A172 (cell line): ENCODE results near the gene MAMLD1. TPM values are rescaled to one million over a fixed set of nuclear protein-coding genes. Genes with fewer than 3 reads are reported as not detected.
"Not testable (repeated sequence)": the region's sequence is repeated elsewhere in the genome, so short reads cannot be mapped to it uniquely, and the experiment has no call there.

Experiments
- DNase-seq: peaks from one replicate; pipeline ENCODE4 v3.0.0-alpha.2; 2015; ENCODE audit warnings: low spot score
- total RNA-seq: library from RNA; depleted of rRNA; stranded (reverse); fragments of >200 nt; shearing (Covaris generic); gene quantifications from 2 replicates; pipeline ENCODE4 v1.2.3, GENCODE V29; 2014; rRNA removed

Gene MAMLD1
- 4.4 and 4.5 TPM in 2 replicates for total RNA-seq

- peak; percentile 73 for DNase-seq
Measured at GRCh38 chrX:150362599-150363481, at the start of gene MAMLD1. Gene MAMLD1, plus strand, starts transcription at chrX:150363317. Its CDS starts 82,200 bp downstream, at chrX:150445517.

DNA sequence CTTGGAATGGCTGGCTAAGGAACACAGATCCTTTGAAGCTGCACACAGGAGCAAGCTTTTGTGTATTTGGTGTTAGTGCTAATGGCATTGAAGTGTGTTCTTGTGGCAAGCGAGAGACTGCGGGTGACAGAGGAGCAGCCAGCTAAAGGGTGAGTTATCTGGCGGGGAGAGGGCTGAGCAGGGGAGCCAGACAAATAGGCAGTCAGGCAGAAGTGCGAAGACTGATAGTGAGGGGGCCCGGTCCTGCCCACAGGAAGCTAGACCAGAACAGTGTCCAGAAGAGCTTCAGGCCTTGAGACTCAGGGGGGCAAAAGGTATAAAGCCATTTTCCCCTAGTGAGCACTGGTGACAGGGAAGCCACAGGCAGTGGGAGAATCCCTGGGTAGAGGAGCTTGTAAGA, 49.6 kb upstream of the MAMLD1 start:
- no peak for DNase-seq

DNA sequence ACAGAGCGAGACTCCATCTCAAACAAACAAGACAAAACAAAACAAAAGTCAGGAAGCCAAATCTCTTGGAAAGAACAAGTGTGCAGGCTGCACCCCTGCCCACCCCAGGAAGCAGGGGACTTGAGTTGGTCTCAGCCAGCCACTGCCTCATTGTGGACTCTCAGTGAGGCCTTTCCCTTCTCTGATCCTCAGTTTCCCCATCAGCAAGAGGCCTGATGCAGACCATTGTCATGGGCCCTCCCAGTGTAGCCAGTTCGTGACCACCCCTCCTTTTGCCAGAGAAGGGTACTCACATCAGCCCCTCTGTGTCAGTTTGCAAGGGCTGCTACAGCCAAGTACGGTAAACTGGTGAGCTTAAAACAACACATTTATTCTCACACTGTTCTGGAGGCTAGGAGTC, 48.9 kb upstream of the MAMLD1 start:
- DNase-seq, result no peak

GRCh38 chrX:150316564-150316963, 46.6 kb upstream of the MAMLD1 start:
- DNase-seq, result no peak

- no peak for DNase-seq
Measured at GRCh38 chrX:150323020-150323419, 40.1 kb upstream of the MAMLD1 start.

- peak; percentile 93 for DNase-seq
Measured at GRCh38 chrX:150324035-150324728, 38.9 kb upstream of the MAMLD1 start.

- no peak for DNase-seq
Measured at GRCh38 chrX:150324919-150325318, 38.2 kb upstream of the MAMLD1 start.

DNA sequence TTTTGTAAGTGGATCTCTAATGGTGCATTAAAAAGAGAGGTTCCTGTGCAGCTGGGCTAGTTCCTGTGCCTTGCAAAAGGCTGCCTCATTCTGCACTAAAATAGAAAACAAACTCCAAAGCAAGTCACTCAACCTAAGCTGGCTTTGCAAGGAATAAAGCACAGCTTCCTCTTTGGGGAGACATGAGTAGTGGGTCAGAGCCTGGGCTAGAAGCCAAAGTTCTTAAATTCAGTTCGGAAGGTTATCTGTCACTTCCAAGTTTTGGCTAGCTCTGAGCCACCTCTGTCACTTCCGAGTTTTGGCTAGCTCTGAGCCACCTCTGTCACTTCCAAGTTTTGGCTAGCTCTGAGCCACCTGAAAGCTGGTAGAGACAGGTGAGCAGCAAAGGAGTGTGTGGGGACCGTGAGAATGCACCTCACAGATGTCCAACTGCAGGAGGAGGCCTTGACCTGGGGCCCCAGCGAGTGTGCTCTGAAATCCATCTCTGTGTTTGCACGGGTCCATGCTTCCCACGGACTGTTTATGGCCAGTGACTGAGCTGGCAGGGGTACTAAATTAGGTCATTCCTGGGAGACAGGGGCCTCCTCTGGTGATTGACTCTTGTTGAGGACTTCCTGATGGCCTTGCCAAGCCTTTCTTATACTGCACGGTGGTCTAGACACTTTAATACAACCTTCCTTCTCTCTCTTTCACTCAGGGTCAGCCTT, 36.4 kb upstream of the MAMLD1 start:
- no peak for DNase-seq

DNA sequence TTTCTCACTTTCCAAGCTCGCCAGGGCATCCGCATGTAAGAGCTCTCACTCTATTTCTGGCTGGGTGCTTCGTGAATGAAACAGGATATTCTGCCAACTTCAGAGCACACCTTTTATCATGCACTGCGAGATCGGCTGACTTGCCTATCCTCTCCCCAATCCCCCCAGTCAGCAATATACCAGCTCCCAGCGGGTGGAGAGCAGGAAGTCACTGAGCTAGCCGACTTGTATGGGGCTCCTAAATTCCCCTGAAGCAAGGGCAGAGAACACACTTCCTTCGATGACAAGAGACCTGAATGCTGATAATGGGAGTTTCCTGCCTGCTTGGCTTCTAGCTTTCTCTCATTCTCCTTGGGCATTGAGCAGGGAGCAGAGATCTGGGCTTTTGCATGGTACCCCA, 33.8 kb upstream of the MAMLD1 start:
- DNase-seq, result no peak

DNA sequence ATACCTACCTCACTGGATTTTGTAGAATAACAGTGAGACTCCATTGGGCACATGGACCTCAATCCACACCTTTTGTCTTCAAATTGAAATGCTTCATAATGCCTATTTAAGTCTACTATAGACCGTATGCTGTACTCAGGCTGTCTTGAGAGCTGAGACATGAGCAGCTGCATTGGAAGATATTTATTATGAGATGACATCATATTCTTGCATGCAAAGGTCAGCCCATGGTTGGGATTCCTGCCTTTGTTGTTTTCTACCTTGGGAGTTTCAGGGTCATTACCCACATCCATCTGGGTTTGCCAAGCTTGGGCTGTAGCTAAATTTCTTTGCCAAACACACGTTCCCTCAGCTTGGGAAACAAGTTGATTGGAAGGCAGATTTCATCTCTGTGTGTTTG, 33.2 kb upstream of the MAMLD1 start:
- no peak for DNase-seq

DNA sequence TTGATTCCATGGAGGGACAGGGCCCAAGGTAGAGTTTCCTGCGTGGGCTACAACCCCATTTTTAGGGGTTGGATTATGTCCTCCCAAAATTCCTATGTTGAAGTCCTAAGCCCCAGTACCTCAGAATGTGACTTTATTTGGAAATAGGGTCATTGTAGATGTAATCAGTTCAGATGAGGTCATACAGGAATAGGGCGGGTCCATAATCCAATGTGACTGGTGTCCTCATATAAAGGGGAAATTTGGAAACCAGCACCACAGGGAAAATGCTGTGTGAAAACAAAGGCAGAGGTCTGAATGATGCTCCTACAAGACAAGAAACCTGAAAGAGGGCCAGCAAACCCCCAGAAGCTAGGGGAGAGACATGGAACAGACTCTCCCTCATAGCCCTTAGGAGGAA, 31.1 kb upstream of the MAMLD1 start:
- no peak for DNase-seq

DNA sequence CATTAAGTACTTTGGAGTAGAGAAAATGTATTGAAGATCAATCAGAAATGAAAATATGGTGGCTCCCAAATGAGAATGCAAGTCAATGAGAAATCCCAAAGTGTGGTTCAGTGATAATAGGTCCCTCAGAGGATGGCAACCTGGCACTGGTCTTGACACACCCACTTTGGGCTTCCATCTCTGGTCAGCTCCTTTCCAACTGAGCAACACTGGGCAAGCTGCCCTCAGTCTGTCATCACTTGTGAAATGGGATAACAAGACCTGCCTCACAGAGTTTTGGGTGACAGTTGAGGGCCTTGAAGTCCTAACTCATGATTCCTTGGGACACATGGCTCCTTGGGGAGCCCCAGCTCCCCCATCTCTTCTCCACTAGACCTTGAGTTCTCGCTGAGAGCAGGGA, 29.0 kb upstream of the MAMLD1 start:
- no peak for DNase-seq

- DNase-seq, result no peak
Measured at GRCh38 chrX:150334981-150335380, 28.1 kb upstream of the MAMLD1 start.

DNA sequence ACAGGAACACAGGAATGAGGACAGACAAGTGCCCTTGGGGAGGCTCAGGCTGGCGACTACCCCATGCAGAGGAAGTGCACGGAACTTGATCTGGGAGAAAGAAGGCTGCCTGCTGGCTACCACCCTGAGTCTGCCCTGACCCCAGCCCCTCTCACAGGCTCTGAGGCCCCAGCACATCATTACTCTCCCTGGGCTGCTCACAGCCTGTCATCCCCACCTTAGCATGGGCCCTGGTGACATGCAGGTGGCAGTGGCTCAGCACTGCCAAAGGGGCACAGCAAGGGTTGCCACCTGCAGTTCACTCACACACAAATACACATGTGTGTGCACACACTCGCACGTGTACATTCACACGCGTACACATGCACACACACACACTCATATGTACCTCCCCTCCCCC, 26.1 kb upstream of the MAMLD1 start:
- no peak for DNase-seq

DNA sequence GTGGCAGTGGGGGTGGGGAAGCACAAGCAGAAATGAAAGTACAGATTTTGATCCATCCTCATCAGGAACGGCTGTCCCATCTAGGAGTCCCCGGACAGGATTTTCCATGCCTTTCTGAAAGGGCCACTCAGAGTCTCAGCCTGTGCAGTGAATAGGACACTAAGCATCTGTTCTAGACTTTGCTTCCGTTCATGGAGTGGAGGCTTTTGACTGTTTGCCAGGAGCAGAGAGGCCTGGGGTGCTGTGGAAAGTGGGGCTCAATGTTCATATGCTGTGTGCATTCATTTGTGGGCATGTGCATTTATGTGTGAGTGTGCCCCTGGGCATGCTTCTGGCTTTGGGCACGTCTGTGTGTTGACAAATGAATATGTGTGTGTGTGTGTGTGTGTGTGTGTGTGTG, 25.6 kb upstream of the MAMLD1 start:
- no peak for DNase-seq

- DNase-seq, result no peak
Measured at GRCh38 chrX:150338615-150339014, 24.5 kb upstream of the MAMLD1 start.

DNA sequence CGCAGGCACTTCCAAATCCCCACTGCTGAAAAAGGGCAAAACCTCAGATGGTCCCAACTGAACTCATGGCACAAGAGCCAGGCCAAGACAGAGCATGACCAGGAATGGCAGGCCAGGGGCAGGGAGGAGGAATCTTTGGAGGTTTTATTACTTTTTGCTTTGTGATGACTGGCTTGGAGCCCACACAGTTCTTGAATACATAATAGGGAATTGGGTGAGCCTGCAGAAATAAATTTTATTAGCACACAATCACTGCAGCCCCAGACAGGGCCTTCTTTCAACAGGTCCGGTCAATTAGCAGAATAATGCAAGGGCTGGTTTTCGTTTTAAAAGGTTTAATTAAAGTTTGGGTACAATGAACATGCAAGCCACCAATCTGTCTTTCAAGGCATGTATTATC, 23.4 kb upstream of the MAMLD1 start:
- DNase-seq, result no peak

- not testable (repeated sequence) for DNase-seq
Measured at GRCh38 chrX:150340326-150340725, 22.8 kb upstream of the MAMLD1 start.

- DNase-seq, result no peak
Measured at GRCh38 chrX:150347471-150347870, 15.6 kb upstream of the MAMLD1 start.

DNA sequence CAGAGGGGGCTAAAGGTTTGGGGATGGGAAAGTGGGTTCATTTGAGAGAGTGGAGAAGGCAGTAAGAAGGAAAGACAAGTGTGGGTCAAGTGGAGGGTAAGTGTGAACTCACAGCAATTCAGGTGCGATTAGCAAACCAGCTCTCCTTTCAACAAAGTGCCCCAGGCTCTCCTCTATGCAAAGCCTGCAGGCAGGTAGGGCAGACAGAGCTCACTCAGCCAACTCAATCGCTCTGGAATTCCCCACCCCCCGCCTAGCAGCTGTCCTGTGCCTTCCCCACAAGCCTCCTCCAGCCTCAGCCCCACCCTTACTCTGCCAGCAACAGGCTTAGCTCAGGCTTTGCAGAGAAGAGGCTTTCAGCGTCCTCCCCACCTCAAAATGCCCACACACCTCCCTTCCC, 14.8 kb upstream of the MAMLD1 start:
- DNase-seq, result peak; percentile 29

GRCh38 chrX:150352114-150352513, 11.0 kb upstream of the MAMLD1 start:
- DNase-seq, result peak; percentile 69

- DNase-seq, result no peak
Measured at GRCh38 chrX:150352581-150352980, 10.5 kb upstream of the MAMLD1 start.

GRCh38 chrX:150355913-150356312, 7.2 kb upstream of the MAMLD1 start:
- no peak for DNase-seq
